Measurements from ENCODE around the gene C9orf153. TPM values are rescaled to one million over a fixed set of nuclear protein-coding genes. Genes with fewer than 3 reads are reported as not detected.

Gene C9orf153
- total and polyA plus RNA-seq, 2 experiments from 2014 or later, result 0.29 TPM; not detected in 1

DNA sequence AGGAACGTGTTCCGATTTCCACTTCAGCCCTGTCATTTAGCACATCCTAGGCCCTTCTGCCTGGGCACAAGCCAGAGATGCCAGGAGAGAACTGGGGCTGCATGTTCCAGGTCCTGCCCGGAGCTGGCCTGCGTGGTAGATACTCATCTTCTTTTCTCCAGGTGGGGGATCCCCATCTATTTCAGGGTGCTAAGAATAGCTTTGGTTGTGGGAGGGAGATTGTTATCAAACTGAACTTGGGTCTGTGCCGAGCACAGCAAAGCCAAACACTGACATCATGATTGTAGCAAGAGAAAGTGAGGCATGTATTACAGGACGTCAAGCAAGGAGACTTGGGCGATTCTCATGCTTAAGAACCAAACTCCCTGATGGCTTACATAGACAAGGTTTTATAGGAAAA lies 18.2 kb downstream of the C9orf153 start:
- H3K4me1 Mint-ChIP-seq, result peaks cover 2% of the 10 kb centered on the region; the same call in 2 of the 3 replicates
- Histone ChIP-seq H3K79me2 (replicated peaks; ENCODE audit: insufficient read depth) (no peaks in the 10 kb centered on the region), H3K9me2 (ENCODE audit: insufficient read depth) (no peaks in the 10 kb centered on the region), H2AFZ (no peak overlapping the region), H3K36me3 (ENCODE audit: insufficient read depth) (no peaks in the 10 kb centered on the region), H3F3A (replicated peaks; ENCODE audit: low read depth) (no peaks in the 10 kb centered on the region), H3K4me2 (no peak overlapping the region), H3K27ac (ENCODE audit: low read depth) (no peak overlapping the region), H3K27me3 (ENCODE audit: insufficient read depth) (no peaks in the 10 kb centered on the region), H3K4me1 (ENCODE audit: insufficient read depth) (0 out of 2 replicates have a peak, but pooled peaks cover under 1% of the 10 kb centered on the region), H4K20me1 (replicated peaks; ENCODE audit: insufficient read depth) (no peaks in the 10 kb centered on the region), H3K4me3 (no peak overlapping the region)
- H3K36me3 Mint-ChIP-seq (ENCODE audit: low read depth), result no peaks in the 10 kb centered on the region
- H3K4me3 Mint-ChIP-seq, result no peak overlapping the region
- no peaks in the 10 kb centered on the region for H3K9me3 Mint-ChIP-seq
- TF ChIP-seq JUNB (IDR thresholded peaks at IDR 0.05; ENCODE audit: unreplicated experiment), result no peak
- TF ChIP-seq ETS1 (IDR thresholded peaks at IDR 0.05), result no peak
- TF ChIP-seq STAT1 (IDR thresholded peaks at IDR 0.05; ENCODE audit: unreplicated experiment), result no peak
- no peak for TF ChIP-seq ZNF462 (CRISPR knock-in tag; IDR thresholded peaks at IDR 0.05)
- TF ChIP-seq, protein P1, sequence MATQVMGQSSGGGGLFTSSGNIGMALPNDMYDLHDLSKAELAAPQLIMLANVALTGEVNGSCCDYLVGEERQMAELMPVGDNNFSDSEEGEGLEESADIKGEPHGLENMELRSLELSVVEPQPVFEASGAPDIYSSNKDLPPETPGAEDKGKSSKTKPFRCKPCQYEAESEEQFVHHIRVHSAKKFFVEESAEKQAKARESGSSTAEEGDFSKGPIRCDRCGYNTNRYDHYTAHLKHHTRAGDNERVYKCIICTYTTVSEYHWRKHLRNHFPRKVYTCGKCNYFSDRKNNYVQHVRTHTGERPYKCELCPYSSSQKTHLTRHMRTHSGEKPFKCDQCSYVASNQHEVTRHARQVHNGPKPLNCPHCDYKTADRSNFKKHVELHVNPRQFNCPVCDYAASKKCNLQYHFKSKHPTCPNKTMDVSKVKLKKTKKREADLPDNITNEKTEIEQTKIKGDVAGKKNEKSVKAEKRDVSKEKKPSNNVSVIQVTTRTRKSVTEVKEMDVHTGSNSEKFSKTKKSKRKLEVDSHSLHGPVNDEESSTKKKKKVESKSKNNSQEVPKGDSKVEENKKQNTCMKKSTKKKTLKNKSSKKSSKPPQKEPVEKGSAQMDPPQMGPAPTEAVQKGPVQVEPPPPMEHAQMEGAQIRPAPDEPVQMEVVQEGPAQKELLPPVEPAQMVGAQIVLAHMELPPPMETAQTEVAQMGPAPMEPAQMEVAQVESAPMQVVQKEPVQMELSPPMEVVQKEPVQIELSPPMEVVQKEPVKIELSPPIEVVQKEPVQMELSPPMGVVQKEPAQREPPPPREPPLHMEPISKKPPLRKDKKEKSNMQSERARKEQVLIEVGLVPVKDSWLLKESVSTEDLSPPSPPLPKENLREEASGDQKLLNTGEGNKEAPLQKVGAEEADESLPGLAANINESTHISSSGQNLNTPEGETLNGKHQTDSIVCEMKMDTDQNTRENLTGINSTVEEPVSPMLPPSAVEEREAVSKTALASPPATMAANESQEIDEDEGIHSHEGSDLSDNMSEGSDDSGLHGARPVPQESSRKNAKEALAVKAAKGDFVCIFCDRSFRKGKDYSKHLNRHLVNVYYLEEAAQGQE (IDR thresholded peaks at IDR 0.05; ENCODE audit: unreplicated experiment), result no peak
- TF ChIP-seq NANOG (IDR thresholded peaks at IDR 0.05; ENCODE audit: borderline replicate concordance), result no peak
- no peak for TF ChIP-seq CREB1 (CRISPR knock-in tag; IDR thresholded peaks at IDR 0.05; ENCODE audit: low read depth)
- TF ChIP-seq CTCF (conservative IDR thresholded peaks at IDR 0.05; ENCODE audit: low read depth in 2 of 2), result no peak
- TF ChIP-seq ZNF331 (CRISPR knock-in tag; IDR thresholded peaks at IDR 0.05; ENCODE audit: low read depth), result no peak
- no peak for TF ChIP-seq ZNF114 (CRISPR knock-in tag; IDR thresholded peaks at IDR 0.05)
- DNase-seq (ENCODE audit: low spot score), result no peak
- no peak for ATAC-seq
- H3K27me3 Mint-ChIP-seq (ENCODE audit: insufficient read depth, low read depth, poor library complexity), result peaks cover 5% of the 10 kb centered on the region
- no peak overlapping the region for H3K27ac Mint-ChIP-seq

All from GM23338 (cell line).